HG03025 (cell line): ENCODE data around the gene PSMD3.
"Not testable (repeated sequence)": the region's sequence is repeated elsewhere in the genome, so short reads cannot be mapped to it uniquely, and the experiment has no call there.

Experiments
- ATAC-seq: cut with Tn5 transposase; IDR thresholded peaks from one replicate; pipeline ENCODE4 v1.9.1; 2021; ENCODE audit warnings: mild to moderate bottlenecking, moderate library complexity; ENCODE audit not compliant: unreplicated experiment, low FRiP score

Gene PSMD3

GRCh38 chr17:39995438-39995837 is 14.8 kb downstream of the PSMD3 start:
- no peak for ATAC-seq

DNA sequence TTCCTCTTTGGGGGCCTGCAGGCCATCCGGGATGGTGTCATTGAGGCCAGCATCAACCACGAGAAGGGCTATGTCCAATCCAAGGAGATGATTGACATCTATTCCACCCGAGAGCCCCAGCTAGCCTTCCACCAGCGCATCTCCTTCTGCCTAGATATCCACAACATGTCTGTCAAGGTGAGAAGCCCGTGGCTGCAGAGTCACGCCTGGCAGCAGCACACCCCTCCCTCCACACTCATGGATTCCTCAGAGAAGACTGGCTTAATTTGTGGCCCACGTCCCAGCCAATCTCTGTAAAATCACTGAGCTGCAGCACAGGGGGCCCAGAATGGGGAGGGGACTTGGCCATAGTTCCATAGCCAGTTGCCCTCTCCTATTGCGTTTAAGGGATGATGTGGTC is 15.6 kb downstream of the PSMD3 start:
- ATAC-seq = no peak

DNA sequence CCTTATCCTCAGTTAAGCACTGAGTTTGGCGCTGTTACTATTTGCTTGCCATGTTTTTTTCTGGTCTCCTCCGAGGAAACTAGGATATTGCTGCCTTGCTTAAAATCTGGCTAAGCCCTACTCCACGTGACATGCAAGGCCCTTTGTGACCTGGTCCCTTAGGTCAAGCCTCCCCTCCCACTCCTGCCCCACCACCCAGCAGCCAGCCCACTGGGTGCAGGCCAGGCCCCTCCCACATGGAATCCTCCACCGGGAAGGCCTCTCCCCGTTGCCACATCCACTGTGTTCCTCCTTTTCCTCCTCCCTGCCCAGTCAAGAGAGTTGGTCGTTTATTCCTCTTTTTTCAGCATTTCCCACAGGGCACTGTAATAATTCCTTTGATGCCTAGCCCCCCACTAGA is 16.2 kb downstream of the PSMD3 start:
- ATAC-seq = no peak

- ATAC-seq = no peak
These were observed 16.9 kb downstream of the PSMD3 start for GRCh38 chr17:39997543-39997942.

GRCh38 chr17:39999067-39999466 is 18.5 kb downstream of the PSMD3 start:
- no peak for ATAC-seq

DNA sequence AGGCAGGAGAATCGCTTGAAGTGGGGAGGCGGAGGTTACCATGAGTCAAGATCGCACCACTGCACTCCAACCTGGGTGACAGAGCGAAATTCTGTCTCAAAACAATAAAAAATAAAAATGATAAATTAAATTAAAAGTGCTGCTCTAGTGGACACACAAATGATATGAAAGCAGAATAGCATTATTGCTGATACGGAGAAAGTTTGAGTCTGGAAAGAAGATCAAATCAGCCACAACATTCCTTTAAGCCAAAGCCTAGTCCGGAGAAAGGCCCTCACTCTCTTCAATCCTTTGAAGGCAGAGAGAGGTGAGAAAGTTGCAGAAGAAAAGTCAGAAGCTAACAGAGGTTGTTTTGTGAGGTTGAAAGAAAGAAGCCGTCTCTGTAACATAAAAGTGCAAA is 19.6 kb downstream of the PSMD3 start:
- ATAC-seq = no peak

GRCh38 chr17:40001335-40001734 is 20.7 kb downstream of the PSMD3 start:
- not testable (repeated sequence) for ATAC-seq

DNA sequence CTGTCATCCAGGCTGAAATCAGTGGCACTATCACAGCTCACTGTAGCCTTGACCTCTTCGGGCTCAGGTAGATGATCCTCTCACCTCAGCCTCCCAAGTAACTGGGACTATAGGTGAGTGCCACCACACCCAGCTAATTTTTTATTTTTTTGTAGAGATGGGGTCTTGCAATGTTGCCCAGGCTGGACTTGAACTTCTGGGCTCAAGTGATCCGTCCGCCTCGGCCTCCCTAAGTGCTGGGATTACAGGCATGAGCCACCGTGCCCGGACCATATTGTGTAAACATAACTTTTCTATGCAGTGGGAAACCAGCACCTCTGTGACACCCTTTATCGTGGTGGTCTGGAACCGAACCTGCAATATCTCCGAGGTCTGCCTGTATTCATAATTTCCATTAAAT is 23.5 kb downstream of the PSMD3 start:
- ATAC-seq = no peak

DNA sequence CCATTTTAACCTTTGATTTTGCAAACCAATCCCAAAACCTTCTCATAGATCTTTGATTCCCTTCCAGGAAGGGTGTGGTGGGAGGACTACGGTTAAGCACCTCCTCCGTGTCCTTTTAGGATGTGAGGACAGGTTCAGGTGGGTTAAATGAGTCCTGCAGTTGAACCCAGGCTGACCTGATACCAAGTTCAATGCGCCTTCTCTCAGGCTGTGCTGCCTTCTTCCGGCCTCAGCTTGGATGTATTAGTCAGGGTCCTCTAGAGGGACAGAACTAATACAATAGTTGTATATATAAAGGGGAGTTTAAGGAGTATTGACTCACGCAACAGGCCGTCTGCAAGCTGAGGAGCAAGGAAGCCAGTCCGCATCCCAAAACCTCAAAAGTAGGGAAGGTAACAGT is 24.1 kb downstream of the PSMD3 start:
- no peak for ATAC-seq

- ATAC-seq = no peak
These were observed 24.9 kb downstream of the PSMD3 start for GRCh38 chr17:40005520-40005919.

GRCh38 chr17:40010946-40011500 is 30.4 kb downstream of the PSMD3 start:
- ATAC-seq = not testable (repeated sequence)

DNA sequence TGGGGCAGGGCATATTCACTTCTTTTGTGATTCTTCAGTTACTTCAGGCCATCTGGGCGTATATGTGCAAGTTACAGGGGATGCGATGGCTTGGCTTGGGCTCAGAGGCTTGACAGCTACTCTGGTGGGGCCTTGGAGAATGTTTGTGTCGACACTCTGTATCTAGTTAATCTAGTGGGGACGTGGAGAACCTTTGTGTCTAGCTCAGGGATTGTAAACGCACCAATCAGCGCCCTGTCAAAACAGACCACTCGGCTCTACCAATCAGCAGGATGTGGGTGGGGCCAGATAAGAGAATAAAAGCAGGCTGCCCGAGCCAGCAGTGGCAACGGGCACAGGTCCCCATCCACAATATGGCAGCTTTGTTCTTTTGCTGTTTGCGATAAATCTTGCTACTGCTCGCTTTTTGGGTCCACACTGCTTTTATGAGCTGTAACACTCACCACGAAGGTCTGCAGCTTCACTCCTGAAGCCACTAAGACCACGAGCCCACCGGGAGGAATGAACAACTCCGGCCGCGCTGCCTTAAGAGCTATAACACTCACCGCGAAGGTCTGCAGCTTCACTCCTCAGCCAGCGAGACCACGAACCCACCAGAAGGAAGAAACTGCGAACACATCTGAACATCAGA is 31.5 kb downstream of the PSMD3 start:
- not testable (repeated sequence) for ATAC-seq

GRCh38 chr17:40014375-40014980 is 33.9 kb downstream of the PSMD3 start:
- ATAC-seq = no peak

- no peak for ATAC-seq
These were observed 34.7 kb downstream of the PSMD3 start, which contains the start of gene CSF3 for GRCh38 chr17:40015005-40015997. TSS of gene CSF3 (plus strand) at chr17:40015440. CDS start at chr17:40015475, 35 bp downstream.

DNA sequence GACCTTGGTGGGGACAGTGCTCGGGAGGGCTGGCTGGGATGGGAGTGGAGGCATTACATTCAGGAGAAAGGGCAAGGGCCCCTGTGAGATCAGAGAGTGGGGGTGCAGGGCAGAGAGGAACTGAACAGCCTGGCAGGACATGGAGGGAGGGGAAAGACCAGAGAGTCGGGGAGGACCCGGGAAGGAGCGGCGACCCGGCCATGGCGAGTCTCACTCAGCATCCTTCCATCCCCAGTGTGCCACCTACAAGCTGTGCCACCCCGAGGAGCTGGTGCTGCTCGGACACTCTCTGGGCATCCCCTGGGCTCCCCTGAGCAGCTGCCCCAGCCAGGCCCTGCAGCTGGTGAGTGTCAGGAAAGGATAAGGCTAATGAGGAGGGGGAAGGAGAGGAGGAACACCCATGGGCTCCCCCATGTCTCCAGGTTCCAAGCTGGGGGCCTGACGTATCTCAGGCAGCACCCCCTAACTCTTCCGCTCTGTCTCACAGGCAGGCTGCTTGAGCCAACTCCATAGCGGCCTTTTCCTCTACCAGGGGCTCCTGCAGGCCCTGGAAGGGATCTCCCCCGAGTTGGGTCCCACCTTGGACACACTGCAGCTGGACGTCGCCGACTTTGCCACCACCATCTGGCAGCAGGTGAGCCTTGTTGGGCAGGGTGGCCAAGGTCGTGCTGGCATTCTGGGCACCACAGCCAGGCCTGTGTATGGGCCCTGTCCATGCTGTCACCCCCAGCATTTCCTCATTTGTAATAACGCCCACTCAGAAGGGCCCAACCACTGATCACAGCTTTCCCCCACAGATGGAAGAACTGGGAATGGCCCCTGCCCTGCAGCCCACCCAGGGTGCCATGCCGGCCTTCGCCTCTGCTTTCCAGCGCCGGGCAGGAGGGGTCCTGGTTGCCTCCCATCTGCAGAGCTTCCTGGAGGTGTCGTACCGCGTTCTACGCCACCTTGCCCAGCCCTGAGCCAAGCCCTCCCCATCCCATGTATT is 35.7 kb downstream of the PSMD3 start:
- ATAC-seq = no peak

DNA sequence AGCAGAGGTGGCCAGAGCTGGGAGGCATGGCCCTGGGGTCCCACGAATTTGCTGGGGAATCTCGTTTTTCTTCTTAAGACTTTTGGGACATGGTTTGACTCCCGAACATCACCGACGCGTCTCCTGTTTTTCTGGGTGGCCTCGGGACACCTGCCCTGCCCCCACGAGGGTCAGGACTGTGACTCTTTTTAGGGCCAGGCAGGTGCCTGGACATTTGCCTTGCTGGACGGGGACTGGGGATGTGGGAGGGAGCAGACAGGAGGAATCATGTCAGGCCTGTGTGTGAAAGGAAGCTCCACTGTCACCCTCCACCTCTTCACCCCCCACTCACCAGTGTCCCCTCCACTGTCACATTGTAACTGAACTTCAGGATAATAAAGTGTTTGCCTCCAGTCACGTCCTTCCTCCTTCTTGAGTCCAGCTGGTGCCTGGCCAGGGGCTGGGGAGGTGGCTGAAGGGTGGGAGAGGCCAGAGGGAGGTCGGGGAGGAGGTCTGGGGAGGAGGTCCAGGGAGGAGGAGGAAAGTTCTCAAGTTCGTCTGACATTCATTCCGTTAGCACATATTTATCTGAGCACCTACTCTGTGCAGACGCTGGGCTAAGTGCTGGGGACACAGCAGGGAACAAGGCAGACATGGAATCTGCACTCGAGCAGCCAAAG is 36.9 kb downstream of the PSMD3 start:
- no peak for ATAC-seq

- ATAC-seq = no peak
These were observed 37.9 kb downstream of the PSMD3 start for GRCh38 chr17:40018211-40019121.
